ENCODE measurements around the gene SAYSD1.

SAYSD1 gene

GRCh38 chr6:39077882-39078594 lies 36.9 kb downstream of the SAYSD1 start:
- no peak for DNase-seq

GRCh38 chr6:39076623-39077535 lies 38.1 kb downstream of the SAYSD1 start:
- DNase-seq: no peak

DNA sequence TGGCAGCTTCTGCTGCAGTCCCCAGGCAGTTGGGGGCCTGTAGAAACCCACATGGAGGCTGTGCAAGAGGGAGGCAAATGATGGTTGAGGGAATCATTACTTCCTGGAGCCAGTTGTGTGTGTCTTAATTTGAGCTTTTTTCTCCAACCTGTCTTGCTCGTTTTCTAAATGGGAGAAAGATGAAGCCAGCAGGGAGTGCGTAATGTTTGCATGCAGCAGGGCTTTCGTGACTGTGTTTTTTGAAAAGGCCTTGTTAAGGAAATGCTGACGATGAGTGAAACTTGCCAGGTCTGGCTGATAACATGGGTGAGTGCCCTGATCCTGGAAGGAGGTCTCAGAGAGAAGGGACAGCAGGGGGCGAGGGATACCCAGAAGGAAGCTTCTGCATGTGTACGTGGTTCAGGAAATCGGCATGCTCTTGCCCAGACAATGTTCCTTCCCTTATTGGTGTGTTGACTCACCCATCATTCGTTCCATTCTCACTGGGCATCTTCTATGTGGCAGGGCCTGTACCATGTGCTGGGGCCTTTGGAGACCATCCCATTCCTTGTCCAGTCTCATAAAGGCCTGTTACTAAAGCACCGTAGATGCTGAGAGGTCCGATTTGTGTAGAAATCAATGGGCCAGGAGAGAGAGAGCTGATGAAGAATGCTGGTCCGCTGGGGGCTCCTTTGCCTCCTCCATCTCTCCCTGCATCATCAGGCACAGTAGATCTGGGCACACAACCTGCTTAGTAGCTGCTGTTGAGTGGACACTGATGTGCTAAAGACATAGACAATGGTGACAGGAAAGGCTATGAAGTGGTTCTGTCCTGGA lies 39.0 kb downstream of the SAYSD1 start:
- DNase-seq: no peak

DNA sequence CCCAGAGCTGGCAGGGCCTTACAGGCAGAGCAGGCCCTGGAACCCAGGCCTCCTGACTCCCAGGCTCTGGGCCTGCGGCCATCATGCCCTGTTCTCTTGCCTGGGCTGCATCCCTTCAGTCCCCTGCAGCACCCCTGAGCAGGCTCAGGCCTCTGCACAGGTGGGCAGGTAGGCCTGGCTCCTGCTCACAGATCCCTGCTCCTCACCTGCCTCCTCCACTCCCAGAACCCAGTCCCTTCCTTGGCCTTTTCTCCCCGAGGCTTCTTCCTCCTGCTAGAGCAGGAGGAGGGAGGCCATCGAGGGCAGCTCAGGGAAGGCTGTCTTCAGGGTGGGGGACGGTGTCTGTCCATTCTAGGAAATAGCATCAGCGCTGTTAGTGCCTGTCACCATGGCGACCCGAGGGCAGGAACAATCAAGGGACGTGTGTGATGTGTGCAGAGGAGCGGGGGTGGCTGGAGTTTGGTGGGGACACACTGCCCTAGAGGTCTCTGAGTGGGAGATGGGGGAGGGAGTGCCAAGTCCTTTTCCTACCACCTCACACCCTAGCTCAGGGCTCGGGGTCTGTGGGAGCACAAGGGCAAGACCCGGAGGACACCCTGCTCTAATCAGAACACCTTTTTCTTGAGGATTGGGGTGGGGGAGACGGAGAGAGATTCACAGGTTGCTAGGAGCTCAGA lies 39.8 kb downstream of the SAYSD1 start:
- DNase-seq: no peak

DNA sequence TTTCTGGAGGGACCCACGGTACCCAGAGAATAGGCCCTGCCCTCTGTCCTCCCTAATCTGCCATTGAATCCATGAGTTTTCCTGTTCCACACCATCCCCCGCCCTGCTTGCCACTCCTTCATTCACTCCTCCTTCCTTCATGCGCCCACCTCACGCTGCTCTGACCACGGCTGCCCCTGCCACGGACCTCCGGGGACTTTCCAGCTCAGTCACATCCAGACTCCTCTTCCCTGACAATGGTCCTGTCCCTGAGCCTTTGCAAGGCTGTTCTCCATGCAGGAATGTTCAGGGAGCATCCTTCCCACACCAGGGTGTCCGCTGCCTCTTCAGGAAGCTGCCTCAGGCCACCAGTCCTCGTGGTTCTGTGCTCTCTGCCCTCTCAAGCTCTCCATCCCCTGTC lies 40.5 kb downstream of the SAYSD1 start:
- DNase-seq: no peak

- no peak for DNase-seq
Observed at GRCh38 chr6:39073471-39074355, 41.3 kb downstream of the SAYSD1 start.

DNA sequence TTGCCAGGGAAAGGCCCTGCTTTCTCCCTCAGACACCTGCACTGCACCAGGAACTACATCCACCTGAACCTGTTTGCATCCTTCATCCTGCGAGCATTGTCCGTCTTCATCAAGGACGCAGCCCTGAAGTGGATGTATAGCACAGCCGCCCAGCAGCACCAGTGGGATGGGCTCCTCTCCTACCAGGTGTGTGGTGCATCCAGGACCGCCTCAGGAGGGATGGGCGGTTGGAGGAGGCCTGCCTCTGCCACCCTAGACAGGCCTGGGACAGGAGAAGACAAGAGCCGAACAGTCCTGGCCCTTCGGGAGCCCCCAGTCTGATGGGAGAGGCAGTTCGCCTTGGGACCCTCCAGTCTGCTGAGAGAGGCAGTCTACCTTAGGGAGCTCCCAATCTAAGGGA lies 42.2 kb downstream of the SAYSD1 start:
- no peak for DNase-seq

DNA sequence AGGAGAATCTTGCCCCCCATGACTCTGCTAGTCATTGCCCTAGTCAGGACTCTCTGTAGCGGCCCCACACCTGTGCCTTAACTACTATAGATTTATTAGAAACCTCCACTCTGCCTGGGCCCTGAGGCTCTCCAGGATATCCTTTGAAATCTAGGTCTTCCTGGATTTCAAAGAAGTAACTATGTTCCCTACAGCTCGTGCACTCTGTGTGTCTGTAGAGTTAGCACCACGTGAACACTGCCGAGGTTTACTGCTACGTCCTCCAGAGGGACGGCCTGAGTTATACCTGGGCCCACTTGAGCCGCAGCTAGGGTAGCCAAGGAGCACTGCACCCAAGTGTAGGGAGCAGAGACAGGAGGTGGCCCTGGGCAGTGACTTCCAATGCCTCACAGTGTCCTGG lies 46.6 kb downstream of the SAYSD1 start:
- no peak for DNase-seq

- no peak for DNase-seq
Observed at GRCh38 chr6:39065561-39065960, 49.4 kb downstream of the SAYSD1 start.

- no peak for DNase-seq
Observed at GRCh38 chr6:39063526-39063925, 51.5 kb downstream of the SAYSD1 start.

- DNase-seq: no peak
Observed at GRCh38 chr6:39062014-39062740, 52.8 kb downstream of the SAYSD1 start.

DNA sequence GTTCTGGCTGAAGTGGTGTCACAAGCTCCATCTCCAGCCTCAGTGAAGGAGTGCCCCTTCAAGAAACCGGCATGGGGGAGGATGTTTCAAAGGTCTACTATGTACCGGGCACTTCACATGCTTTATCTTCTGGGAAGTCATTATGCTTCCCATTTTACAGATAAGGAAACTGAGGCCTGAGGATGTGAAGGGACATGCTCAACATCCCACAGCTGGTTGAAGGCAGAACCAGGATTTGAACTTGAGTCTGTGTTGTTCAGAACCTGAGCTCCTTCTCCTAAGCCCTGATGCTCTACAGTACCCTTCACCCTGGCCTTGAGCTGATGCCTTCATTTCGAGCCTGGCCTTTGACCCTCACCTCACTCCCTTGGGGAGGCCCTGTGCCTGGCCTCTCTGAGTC lies 53.4 kb downstream of the SAYSD1 start:
- no peak for DNase-seq

GRCh38 chr6:39061182-39061581 lies 53.8 kb downstream of the SAYSD1 start:
- DNase-seq: no peak

DNA sequence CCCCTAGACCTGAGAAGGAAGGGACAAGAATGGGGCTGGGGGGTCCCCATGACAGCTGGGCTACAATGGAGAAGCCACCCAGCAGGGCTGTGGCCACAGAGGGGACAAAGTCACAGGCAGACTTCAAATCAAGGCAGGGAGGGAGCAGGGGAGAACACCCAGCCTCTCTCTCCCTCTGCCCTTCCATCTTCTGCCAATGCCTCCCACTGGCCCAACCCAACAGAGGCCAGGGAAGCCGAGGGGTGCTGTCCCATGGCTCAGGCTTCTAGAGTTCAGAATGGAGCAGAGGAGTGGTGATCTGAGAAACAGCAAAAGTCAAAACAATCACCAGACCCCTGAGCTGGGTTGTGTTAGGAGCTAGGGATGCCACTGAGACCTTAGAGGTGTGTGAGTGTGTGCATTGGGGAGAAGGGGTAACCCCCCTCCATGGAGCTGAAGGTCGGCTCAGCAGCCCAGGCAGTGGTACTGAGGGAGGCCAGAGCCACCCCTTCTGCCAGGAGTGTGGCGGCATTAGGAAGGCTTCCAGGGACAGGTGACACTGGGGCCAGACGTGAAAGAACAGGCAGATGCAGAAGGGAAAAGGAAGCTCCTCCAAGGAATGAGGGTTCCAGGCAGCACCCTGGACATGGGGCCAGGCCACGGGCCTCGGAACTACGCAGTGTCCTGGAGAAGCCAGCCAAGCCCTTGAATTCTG lies 54.4 kb downstream of the SAYSD1 start:
- DNase-seq: no peak

DNA sequence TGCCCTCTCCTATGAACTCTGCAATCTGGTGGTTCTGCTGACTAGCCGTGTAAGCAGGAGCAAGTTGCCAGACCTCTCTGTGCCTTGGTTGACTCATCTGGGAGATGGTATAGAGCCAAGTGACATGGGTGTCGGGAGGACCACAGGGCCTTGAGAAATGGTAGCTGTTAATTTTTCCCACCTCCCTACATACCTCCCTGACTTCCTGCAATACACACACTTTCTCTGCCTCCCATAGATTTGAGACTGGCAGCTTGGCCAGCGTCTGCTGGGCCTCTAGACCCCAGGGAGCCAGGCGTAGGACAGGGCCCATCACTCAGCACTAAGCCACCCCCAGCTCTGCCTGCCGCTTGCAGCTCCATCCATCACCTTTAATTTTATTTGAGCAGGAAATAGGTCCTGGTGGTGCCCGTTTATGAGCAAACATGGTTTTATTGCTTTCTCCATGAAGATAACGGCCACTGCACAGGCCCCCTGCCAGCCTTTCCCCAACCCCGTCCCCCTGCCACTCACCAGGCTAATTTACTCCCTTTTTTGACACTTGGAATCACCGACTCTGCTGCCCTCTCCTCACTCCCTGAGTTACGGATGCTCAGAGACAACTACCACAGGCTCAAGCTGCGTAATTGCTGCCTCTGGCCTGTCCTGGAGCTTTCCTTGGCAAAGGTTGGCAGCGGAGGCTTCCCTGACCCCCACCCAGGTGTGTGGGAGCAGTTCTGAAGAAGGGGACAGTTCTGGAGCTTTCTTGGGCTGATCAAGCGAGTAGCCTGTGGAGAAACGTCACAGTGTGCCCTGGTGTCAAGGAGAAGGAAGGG lies 55.3 kb downstream of the SAYSD1 start:
- DNase-seq: peak in 1 of 2 experiments; percentile 15

GRCh38 chr6:39058471-39059147 lies 56.4 kb downstream of the SAYSD1 start:
- DNase-seq: no peak

- no peak for DNase-seq
Observed at GRCh38 chr6:39057251-39058155, 57.5 kb downstream of the SAYSD1 start.

DNA sequence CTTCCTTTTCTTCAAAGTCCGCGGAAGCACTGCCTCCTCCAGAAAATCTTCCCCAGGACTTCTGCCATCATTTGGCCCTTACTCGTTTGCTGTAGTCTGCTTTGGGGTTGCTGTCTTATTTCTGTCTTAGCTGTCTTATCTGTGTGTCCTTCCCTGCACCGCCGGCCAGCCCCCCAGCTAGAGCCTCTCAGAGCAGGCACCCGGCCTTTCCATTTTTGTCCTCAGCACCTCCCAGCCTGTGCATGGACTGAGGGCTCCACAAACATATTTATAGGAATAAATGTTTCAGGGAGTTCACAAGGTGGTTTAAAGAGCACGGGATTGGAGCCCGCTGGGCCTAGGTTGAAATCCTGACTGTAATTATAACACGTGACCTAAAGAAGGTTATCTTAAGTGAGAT lies 58.3 kb downstream of the SAYSD1 start:
- no peak for DNase-seq

Data from NCI-H526 (cell line).